Dedifferentiated amniotic fluid mesenchymal stem cell (primary cell): Measurements from ENCODE around the gene BCL2L11.

Experiments used
- DNase-seq: peaks from one replicate; pipeline ENCODE4 v3.0.0-alpha.2; 2016; ENCODE audit errors: extremely low spot score

Gene BCL2L11

GRCh38 chr2:111191877-111192276, 71.2 kb downstream of the BCL2L11 start:
- DNase-seq, result no peak

GRCh38 chr2:111192776-111193368, 72.2 kb downstream of the BCL2L11 start:
- no peak for DNase-seq

- no peak for DNase-seq
Measured at GRCh38 chr2:111194835-111195621, 74.3 kb downstream of the BCL2L11 start.

- DNase-seq, result no peak
Measured at GRCh38 chr2:111196435-111196834, 75.7 kb downstream of the BCL2L11 start.

- no peak for DNase-seq
Measured at GRCh38 chr2:111198701-111199100, 78.0 kb downstream of the BCL2L11 start.

GRCh38 chr2:111199840-111200239, 79.1 kb downstream of the BCL2L11 start:
- no peak for DNase-seq

GRCh38 chr2:111200333-111200881, 79.7 kb downstream of the BCL2L11 start:
- no peak for DNase-seq

GRCh38 chr2:111201214-111201613, 80.5 kb downstream of the BCL2L11 start:
- DNase-seq, result no peak

GRCh38 chr2:111202266-111203040, 81.7 kb downstream of the BCL2L11 start:
- DNase-seq, result peak; percentile 37

GRCh38 chr2:111204706-111205105, 84.0 kb downstream of the BCL2L11 start:
- DNase-seq, result no peak

- no peak for DNase-seq
Measured at GRCh38 chr2:111205774-111206173, 85.1 kb downstream of the BCL2L11 start.

GRCh38 chr2:111207851-111208250, 87.1 kb downstream of the BCL2L11 start:
- no peak for DNase-seq

GRCh38 chr2:111208639-111209038, 87.9 kb downstream of the BCL2L11 start:
- DNase-seq, result no peak

GRCh38 chr2:111209045-111209514, 88.4 kb downstream of the BCL2L11 start:
- peak; percentile 21 for DNase-seq

- no peak for DNase-seq
Measured at GRCh38 chr2:111210036-111210435, 89.3 kb downstream of the BCL2L11 start.

- no peak for DNase-seq
Measured at GRCh38 chr2:111213877-111214276, 93.2 kb downstream of the BCL2L11 start.

GRCh38 chr2:111216811-111217652, 96.3 kb downstream of the BCL2L11 start:
- no peak for DNase-seq
